Activated CD8-positive, alpha-beta T cell treated with anti-CD3 and anti-CD28 coated beads, Interleukin-2, amount 10 ng/mL, durations not matched to agents 7 days and 5 days (primary cell): ENCODE data around the gene ERC2. TPM values are rescaled to one million over a fixed set of nuclear protein-coding genes. Genes with fewer than 3 reads are reported as not detected.

Experiments used
- ATAC-seq: fragments of 150-1000 bp; cut with Tn5 transposase; one replicate; pipeline ENCODE4 v1.10.0; 2021; ENCODE audit warnings: moderate library complexity
- CTCF ChIA-PET: fragments of 350-600 bp; sonication (Branson Sonifier 250); formaldehyde crosslinking; loops from one replicate; lab custom pipeline; 2021; ENCODE audit warnings: antibody characterized with exemption; lab: Charles Lee
- POLR2A ChIA-PET: fragments of 350-600 bp; sonication (Branson Sonifier 250); formaldehyde crosslinking; loops from one replicate; lab custom pipeline; 2021; ENCODE audit warnings: antibody characterized with exemption; lab: Charles Lee
- DNase-seq: peaks from one replicate; pipeline ENCODE4 v3.0.0-alpha.2; 2020
- H3K27ac Mint-ChIP-seq: one replicate; pipeline ENCODE4 v1.8.0; 2021; ENCODE audit warnings: mild to moderate bottlenecking, mixed read lengths
- H3K27me3 Mint-ChIP-seq: one replicate; pipeline ENCODE4 v1.8.0; 2021; ENCODE audit warnings: low read depth, mixed read lengths
- H3K36me3 Mint-ChIP-seq: one replicate; pipeline ENCODE4 v1.8.0; 2021; ENCODE audit warnings: low read depth, mixed read lengths
- H3K4me1 Mint-ChIP-seq: one replicate; pipeline ENCODE4 v1.8.0; 2021; ENCODE audit warnings: low read depth, mixed read lengths
- H3K4me3 Mint-ChIP-seq: one replicate; pipeline ENCODE4 v1.8.0; 2021; ENCODE audit warnings: mild to moderate bottlenecking, mixed read lengths
- H3K9me3 Mint-ChIP-seq: one replicate; pipeline ENCODE4 v1.8.0; 2022; ENCODE audit warnings: mixed read lengths; ENCODE audit not compliant: insufficient read depth
- total RNA-seq, 2 experiments: library from RNA; stranded (reverse); gene quantifications; one replicate each; pipeline ENCODE4 v1.2.3, GENCODE V29; 2021

The ERC2 gene
- total RNA-seq, 2 experiments from 2014 or later, result not detected

- ChIA-PET CTCF (no interaction called here), POLR2A (no interaction called here)
- Mint-ChIP-seq H3K4me1 (no peaks in the 10 kb centered on the region), H3K27me3 (no peaks in the 10 kb centered on the region), H3K27ac (no peak overlapping the region), H3K4me3 (no peak overlapping the region), H3K36me3 (no peaks in the 10 kb centered on the region), H3K9me3 (no peaks in the 10 kb centered on the region)
- ATAC-seq (no peak), DNase-seq (no peak)
These were observed 936.9 kb downstream of the ERC2 start for GRCh38 chr3:55531321-55531720.

GRCh38 chr3:55527361-55527760, 940.9 kb downstream of the ERC2 start:
- DNase-seq (no peak), ATAC-seq (no peak)
- Mint-ChIP-seq H3K4me3 (no peak overlapping the region), H3K4me1 (no peaks in the 10 kb centered on the region), H3K27me3 (no peaks in the 10 kb centered on the region), H3K9me3 (no peaks in the 10 kb centered on the region), H3K36me3 (no peaks in the 10 kb centered on the region), H3K27ac (no peak overlapping the region)
- ChIA-PET POLR2A (no interaction called here), CTCF (no interaction called here)

DNA sequence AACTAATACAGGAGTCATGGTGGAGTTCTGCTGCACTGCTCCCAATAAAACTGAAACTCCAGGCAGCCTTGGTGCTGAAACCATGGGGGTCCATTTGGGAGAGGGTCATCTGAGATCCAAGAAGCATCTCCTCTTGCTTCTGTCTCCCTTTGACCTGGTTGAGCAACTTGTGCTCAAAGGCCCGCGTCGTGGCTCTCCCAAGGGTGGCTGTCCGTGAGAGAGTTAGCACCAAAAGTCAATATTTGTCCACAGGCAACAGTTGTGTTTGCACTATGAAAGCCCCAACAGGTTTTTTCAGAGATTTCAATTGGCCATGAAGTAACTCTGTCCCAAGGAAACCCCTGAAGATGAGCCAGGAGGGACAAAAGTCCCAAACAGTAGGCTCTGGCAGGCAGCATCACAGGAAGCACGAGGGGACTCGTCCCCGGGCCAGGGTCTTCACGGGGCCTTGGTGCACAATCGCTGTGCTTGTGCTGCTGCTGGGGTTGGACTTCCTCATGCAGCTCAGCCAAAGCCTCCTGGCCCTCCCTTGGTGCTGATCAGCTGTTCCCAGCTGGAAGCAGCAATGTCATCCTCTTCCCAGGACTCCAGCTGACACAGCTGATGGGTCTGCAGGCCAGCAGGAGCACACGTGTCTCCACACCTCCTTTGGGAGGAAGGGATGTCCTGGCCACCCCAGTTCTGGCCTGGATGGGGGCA, 941.8 kb downstream of the ERC2 start:
- CTCF ChIA-PET, result no interaction called here
- ATAC-seq (no peak), DNase-seq (no peak)
- no peak overlapping the region for H3K4me3 Mint-ChIP-seq
- H3K27me3 Mint-ChIP-seq, result no peaks in the 10 kb centered on the region
- H3K9me3 Mint-ChIP-seq, result no peaks in the 10 kb centered on the region
- no peaks in the 10 kb centered on the region for H3K36me3 Mint-ChIP-seq
- H3K4me1 Mint-ChIP-seq, result no peaks in the 10 kb centered on the region
- H3K27ac Mint-ChIP-seq, result no peak overlapping the region
- POLR2A ChIA-PET, result no interaction called here

GRCh38 chr3:55525436-55525835, 942.8 kb downstream of the ERC2 start:
- H3K4me3 Mint-ChIP-seq, result no peak overlapping the region
- ATAC-seq (no peak), DNase-seq (no peak)
- ChIA-PET POLR2A (no interaction called here), CTCF (no interaction called here)
- no peaks in the 10 kb centered on the region for H3K27me3 Mint-ChIP-seq
- no peak overlapping the region for H3K27ac Mint-ChIP-seq
- no peaks in the 10 kb centered on the region for H3K36me3 Mint-ChIP-seq
- H3K9me3 Mint-ChIP-seq, result no peaks in the 10 kb centered on the region
- no peaks in the 10 kb centered on the region for H3K4me1 Mint-ChIP-seq

- Mint-ChIP-seq H3K9me3 (no peaks in the 10 kb centered on the region), H3K27ac (no peak overlapping the region), H3K4me1 (no peaks in the 10 kb centered on the region), H3K4me3 (no peak overlapping the region), H3K27me3 (no peaks in the 10 kb centered on the region), H3K36me3 (no peaks in the 10 kb centered on the region)
- DNase-seq, result no peak
- no peak for ATAC-seq
- ChIA-PET POLR2A (no interaction called here), CTCF (interaction anchor here (0.6 kb wide), 1 partner anchor 18 kb away, joined by 3 read pairs; no protein-coding TSS in a partner anchor)
These were observed 943.6 kb downstream of the ERC2 start for GRCh38 chr3:55524565-55525244.

DNA sequence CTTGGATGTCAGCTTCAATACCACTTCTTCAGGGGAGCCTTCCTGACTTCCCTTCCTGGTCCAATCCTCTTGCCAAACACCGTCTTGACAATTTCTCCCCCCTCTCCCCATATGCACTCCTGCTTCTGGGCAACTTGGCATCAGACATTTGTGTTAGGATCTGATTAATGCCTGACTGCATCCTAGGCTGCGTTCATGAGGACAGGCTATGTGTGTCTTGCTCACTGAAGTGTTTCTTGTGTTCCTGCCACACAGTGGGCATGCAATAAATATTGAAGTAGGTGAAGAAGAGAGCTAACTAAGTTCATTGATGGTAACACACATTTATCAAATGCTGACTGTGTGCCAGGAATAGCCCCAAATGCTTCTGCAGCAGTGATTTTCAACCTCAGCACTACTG, 944.8 kb downstream of the ERC2 start:
- ChIA-PET POLR2A (no interaction called here), CTCF (no interaction called here)
- Mint-ChIP-seq H3K4me3 (no peak overlapping the region), H3K27me3 (no peaks in the 10 kb centered on the region), H3K9me3 (no peaks in the 10 kb centered on the region), H3K27ac (no peak overlapping the region), H3K4me1 (no peaks in the 10 kb centered on the region), H3K36me3 (no peaks in the 10 kb centered on the region)
- DNase-seq (no peak), ATAC-seq (no peak)

- no peak for DNase-seq
These were observed 946.4 kb downstream of the ERC2 start for GRCh38 chr3:55521738-55522421.

GRCh38 chr3:55521064-55521737, 947.1 kb downstream of the ERC2 start:
- ChIA-PET CTCF (no interaction called here), POLR2A (no interaction called here)
- Mint-ChIP-seq H3K36me3 (no peaks in the 10 kb centered on the region), H3K9me3 (no peaks in the 10 kb centered on the region), H3K27ac (no peak overlapping the region), H3K4me3 (no peak overlapping the region), H3K4me1 (no peaks in the 10 kb centered on the region), H3K27me3 (no peaks in the 10 kb centered on the region)
- no peak for DNase-seq
- ATAC-seq, result no peak

More at GRCh38 chr3:55521738-55522421, 946.4 kb downstream of the ERC2 start:
- Mint-ChIP-seq H3K27ac (no peak overlapping the region), H3K27me3 (no peaks in the 10 kb centered on the region), H3K4me1 (no peaks in the 10 kb centered on the region), H3K9me3 (no peaks in the 10 kb centered on the region), H3K4me3 (no peak overlapping the region), H3K36me3 (no peaks in the 10 kb centered on the region)
- POLR2A ChIA-PET, result no interaction called here
- ATAC-seq, result no peak
- CTCF ChIA-PET, result no interaction called here

GRCh38 chr3:55519019-55519418, 949.2 kb downstream of the ERC2 start:
- Mint-ChIP-seq H3K27ac (no peak overlapping the region), H3K27me3 (no peaks in the 10 kb centered on the region), H3K4me1 (no peaks in the 10 kb centered on the region), H3K4me3 (no peak overlapping the region), H3K36me3 (no peaks in the 10 kb centered on the region), H3K9me3 (no peaks in the 10 kb centered on the region)
- ChIA-PET POLR2A (no interaction called here), CTCF (no interaction called here)
- ATAC-seq (no peak), DNase-seq (no peak)

GRCh38 chr3:55518451-55518850, 949.8 kb downstream of the ERC2 start:
- H3K9me3 Mint-ChIP-seq, result no peaks in the 10 kb centered on the region
- H3K27ac Mint-ChIP-seq, result no peak overlapping the region
- H3K36me3 Mint-ChIP-seq, result no peaks in the 10 kb centered on the region
- H3K27me3 Mint-ChIP-seq, result no peaks in the 10 kb centered on the region
- H3K4me1 Mint-ChIP-seq, result no peaks in the 10 kb centered on the region
- ChIA-PET CTCF (no interaction called here), POLR2A (no interaction called here)
- no peak for DNase-seq
- ATAC-seq, result no peak
- H3K4me3 Mint-ChIP-seq, result no peak overlapping the region

DNA sequence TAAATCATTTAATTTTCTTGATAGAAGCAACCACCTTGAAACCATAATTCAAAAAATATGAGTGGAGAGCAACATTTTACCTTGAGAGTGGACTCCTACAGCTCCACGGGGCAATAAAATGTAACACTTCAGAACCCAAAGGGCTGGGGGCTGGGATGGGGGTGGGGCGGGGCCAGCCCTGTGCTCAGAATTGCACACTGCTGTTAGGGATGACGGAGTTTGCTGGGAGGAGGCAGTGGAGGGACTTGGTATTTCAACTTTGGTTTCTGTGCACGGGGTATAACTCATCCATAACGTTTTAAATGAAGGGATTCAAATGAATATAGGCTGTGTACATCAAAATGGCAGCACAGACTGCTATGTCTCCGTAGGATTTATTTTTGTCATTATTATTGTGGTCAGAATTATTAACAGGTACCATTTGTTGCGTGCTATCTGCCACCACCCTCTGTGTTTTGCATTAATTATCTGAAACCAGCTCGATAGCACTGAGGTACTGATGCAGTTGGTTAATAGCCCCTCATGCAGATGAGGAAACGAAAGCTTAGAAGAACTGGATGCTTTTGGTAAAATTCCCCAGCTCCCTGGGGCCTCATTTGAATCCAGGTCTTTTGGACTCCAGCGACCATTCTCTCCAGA, 951.8 kb downstream of the ERC2 start:
- Mint-ChIP-seq H3K36me3 (no peaks in the 10 kb centered on the region), H3K9me3 (no peaks in the 10 kb centered on the region), H3K27me3 (no peaks in the 10 kb centered on the region), H3K27ac (no peak overlapping the region), H3K4me3 (no peak overlapping the region), H3K4me1 (no peaks in the 10 kb centered on the region)
- ChIA-PET POLR2A (no interaction called here), CTCF (no interaction called here)
- ATAC-seq (no peak), DNase-seq (no peak)
